ENCODE measurements around the gene CCNDBP1.
"Not testable (repeated sequence)": the region's sequence is repeated elsewhere in the genome, so short reads cannot be mapped to it uniquely, and the experiment has no call there.

CCNDBP1 gene

GRCh38 chr15:43185157-43186002, at the start of gene CCNDBP1:
CCNDBP1 (plus strand) TSS chr15:43185403; CDS start chr15:43185499, 96 bp downstream.
- DNase-seq (ENCODE audit: low spot score): peak; percentile 97

GRCh38 chr15:43143203-43143941, 41.8 kb upstream of the CCNDBP1 start:
- DNase-seq (ENCODE audit: low spot score): no peak

GRCh38 chr15:43144512-43144911, 40.7 kb upstream of the CCNDBP1 start:
- no peak for DNase-seq (ENCODE audit: low spot score)

- no peak for DNase-seq (ENCODE audit: low spot score)
These were observed 39.0 kb upstream of the CCNDBP1 start for GRCh38 chr15:43146184-43146583.

- DNase-seq (ENCODE audit: low spot score): no peak
These were observed 34.8 kb upstream of the CCNDBP1 start for GRCh38 chr15:43150191-43150929.

- no peak for DNase-seq (ENCODE audit: low spot score)
These were observed 33.5 kb upstream of the CCNDBP1 start for GRCh38 chr15:43151688-43152087.

GRCh38 chr15:43153269-43153668, 31.9 kb upstream of the CCNDBP1 start:
- DNase-seq (ENCODE audit: low spot score): no peak

- no peak for DNase-seq (ENCODE audit: low spot score)
These were observed 19.3 kb upstream of the CCNDBP1 start for GRCh38 chr15:43165801-43166325.

GRCh38 chr15:43167261-43167660, 17.9 kb upstream of the CCNDBP1 start:
- DNase-seq (ENCODE audit: low spot score): not testable (repeated sequence)

- DNase-seq (ENCODE audit: low spot score): no peak
These were observed 16.8 kb upstream of the CCNDBP1 start for GRCh38 chr15:43168192-43169107.

GRCh38 chr15:43169888-43170287, 15.3 kb upstream of the CCNDBP1 start:
- no peak for DNase-seq (ENCODE audit: low spot score)

GRCh38 chr15:43175656-43176309, 9.4 kb upstream of the CCNDBP1 start:
- DNase-seq (ENCODE audit: low spot score): not testable (repeated sequence)

GRCh38 chr15:43177147-43177546, 8.1 kb upstream of the CCNDBP1 start:
- not testable (repeated sequence) for DNase-seq (ENCODE audit: low spot score)

GRCh38 chr15:43183270-43183669, 1.9 kb upstream of the CCNDBP1 start:
- no peak for DNase-seq (ENCODE audit: low spot score)

- no peak for DNase-seq (ENCODE audit: low spot score)
These were observed 637 bp upstream of the CCNDBP1 start for GRCh38 chr15:43184407-43185124.

- no peak for DNase-seq (ENCODE audit: low spot score)
These were observed 775 bp downstream of the CCNDBP1 start for GRCh38 chr15:43186003-43186353.

GRCh38 chr15:43187544-43188155, 2.4 kb downstream of the CCNDBP1 start:
- DNase-seq (ENCODE audit: low spot score): peak; percentile 81

GRCh38 chr15:43189296-43189695, 4.1 kb downstream of the CCNDBP1 start:
- peak; percentile 48 for DNase-seq (ENCODE audit: low spot score)

- DNase-seq (ENCODE audit: low spot score): no peak
These were observed 5.0 kb downstream of the CCNDBP1 start for GRCh38 chr15:43190178-43190577.

- no peak for DNase-seq (ENCODE audit: low spot score)
These were observed 8.5 kb downstream of the CCNDBP1 start for GRCh38 chr15:43193710-43194109.

Measured in hematopoietic multipotent progenitor cell treated with erythropoietin and hydrocortisone succinate and interleukin-3 and kit ligand, for 17 days (in vitro differentiated cells).